Measurements from ENCODE around the gene GASK1A. TPM values are rescaled to one million over a fixed set of nuclear protein-coding genes. Genes with fewer than 3 reads are reported as not detected.

The GASK1A gene
- total RNA-seq, result not detected in 2 replicates
- long read RNA-seq, result 0 reads

- TF ChIP-seq, protein P1, sequence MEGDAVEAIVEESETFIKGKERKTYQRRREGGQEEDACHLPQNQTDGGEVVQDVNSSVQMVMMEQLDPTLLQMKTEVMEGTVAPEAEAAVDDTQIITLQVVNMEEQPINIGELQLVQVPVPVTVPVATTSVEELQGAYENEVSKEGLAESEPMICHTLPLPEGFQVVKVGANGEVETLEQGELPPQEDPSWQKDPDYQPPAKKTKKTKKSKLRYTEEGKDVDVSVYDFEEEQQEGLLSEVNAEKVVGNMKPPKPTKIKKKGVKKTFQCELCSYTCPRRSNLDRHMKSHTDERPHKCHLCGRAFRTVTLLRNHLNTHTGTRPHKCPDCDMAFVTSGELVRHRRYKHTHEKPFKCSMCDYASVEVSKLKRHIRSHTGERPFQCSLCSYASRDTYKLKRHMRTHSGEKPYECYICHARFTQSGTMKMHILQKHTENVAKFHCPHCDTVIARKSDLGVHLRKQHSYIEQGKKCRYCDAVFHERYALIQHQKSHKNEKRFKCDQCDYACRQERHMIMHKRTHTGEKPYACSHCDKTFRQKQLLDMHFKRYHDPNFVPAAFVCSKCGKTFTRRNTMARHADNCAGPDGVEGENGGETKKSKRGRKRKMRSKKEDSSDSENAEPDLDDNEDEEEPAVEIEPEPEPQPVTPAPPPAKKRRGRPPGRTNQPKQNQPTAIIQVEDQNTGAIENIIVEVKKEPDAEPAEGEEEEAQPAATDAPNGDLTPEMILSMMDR (IDR thresholded peaks at IDR 0.05), result no peak
- DNase-seq (ENCODE audit: extremely low spot score, unreplicated experiment), result no peak
- Mint-ChIP-seq H3K9me3 (ENCODE audit: unreplicated experiment) (peaks cover 11% of the 10 kb centered on the region), H3K4me3 (ENCODE audit: unreplicated experiment) (peak within 1 kb of the TSS; percentile 62), H3K27ac (ENCODE audit: unreplicated experiment) (no peak within 1 kb of the TSS), H3K36me3 (ENCODE audit: unreplicated experiment) (no peaks in the 10 kb centered on the region), H3K4me1 (ENCODE audit: unreplicated experiment) (peaks cover 7% of the 10 kb centered on the region), H3K27me3 (ENCODE audit: unreplicated experiment) (peaks cover 47% of the 10 kb centered on the region)
Measured at GRCh38 chr3:42979044-42979972, at the start of gene GASK1A. Gene GASK1A (plus strand): TSS chr3:42979311. CDS start chr3:42979643, 332 bp downstream.

GRCh38 chr3:42934111-42934510, 45.0 kb upstream of the GASK1A start:
- no peaks in the 10 kb centered on the region for H3K9me3 Mint-ChIP-seq (ENCODE audit: unreplicated experiment)
- peaks cover 11% of the 10 kb centered on the region for H3K27me3 Mint-ChIP-seq (ENCODE audit: unreplicated experiment)
- no peak overlapping the region for H3K4me3 Mint-ChIP-seq (ENCODE audit: unreplicated experiment)
- TF ChIP-seq, protein P1 (IDR thresholded peaks at IDR 0.05), result no peak
- no peak for DNase-seq (ENCODE audit: extremely low spot score, unreplicated experiment)
- no peaks in the 10 kb centered on the region for H3K4me1 Mint-ChIP-seq (ENCODE audit: unreplicated experiment)
- no peaks in the 10 kb centered on the region for H3K36me3 Mint-ChIP-seq (ENCODE audit: unreplicated experiment)
- no peak overlapping the region for H3K27ac Mint-ChIP-seq (ENCODE audit: unreplicated experiment)

- TF ChIP-seq, protein P1 (IDR thresholded peaks at IDR 0.05), result no peak
- Mint-ChIP-seq H3K4me1 (ENCODE audit: unreplicated experiment) (no peaks in the 10 kb centered on the region), H3K4me3 (ENCODE audit: unreplicated experiment) (no peak overlapping the region), H3K27ac (ENCODE audit: unreplicated experiment) (no peak overlapping the region), H3K36me3 (ENCODE audit: unreplicated experiment) (no peaks in the 10 kb centered on the region), H3K27me3 (ENCODE audit: unreplicated experiment) (peaks cover 14% of the 10 kb centered on the region), H3K9me3 (ENCODE audit: unreplicated experiment) (no peaks in the 10 kb centered on the region)
- no peak for DNase-seq (ENCODE audit: extremely low spot score, unreplicated experiment)
Measured at GRCh38 chr3:42934910-42935309, 44.2 kb upstream of the GASK1A start.

GRCh38 chr3:42935472-42935871, 43.6 kb upstream of the GASK1A start:
- Mint-ChIP-seq H3K4me3 (ENCODE audit: unreplicated experiment) (no peak overlapping the region), H3K36me3 (ENCODE audit: unreplicated experiment) (no peaks in the 10 kb centered on the region), H3K27me3 (ENCODE audit: unreplicated experiment) (peaks cover 14% of the 10 kb centered on the region), H3K27ac (ENCODE audit: unreplicated experiment) (no peak overlapping the region), H3K9me3 (ENCODE audit: unreplicated experiment) (no peaks in the 10 kb centered on the region), H3K4me1 (ENCODE audit: unreplicated experiment) (no peaks in the 10 kb centered on the region)
- TF ChIP-seq, protein P1 (IDR thresholded peaks at IDR 0.05), result no peak
- DNase-seq (ENCODE audit: extremely low spot score, unreplicated experiment), result no peak
